Suppressor macrophage (primary cell): ENCODE results near the gene OR51F1.
"Not testable (repeated sequence)": the region's sequence is repeated elsewhere in the genome, so short reads cannot be mapped to it uniquely, and the experiment has no call there.

ENCODE experiments used
- DNase-seq, 4 experiments: peaks; one replicate each; pipeline ENCODE4 v3.0.0-alpha.2; 2020 to 2022
- total RNA-seq, 17 experiments: gene quantifications; one replicate each; lab custom pipeline; 2026; ENCODE audit warnings: mixed read lengths in 6 of 17, inconsistent platforms in 3 of 17; lab: John Stamatoyannopoulos, UW

The OR51F1 gene, protein sequence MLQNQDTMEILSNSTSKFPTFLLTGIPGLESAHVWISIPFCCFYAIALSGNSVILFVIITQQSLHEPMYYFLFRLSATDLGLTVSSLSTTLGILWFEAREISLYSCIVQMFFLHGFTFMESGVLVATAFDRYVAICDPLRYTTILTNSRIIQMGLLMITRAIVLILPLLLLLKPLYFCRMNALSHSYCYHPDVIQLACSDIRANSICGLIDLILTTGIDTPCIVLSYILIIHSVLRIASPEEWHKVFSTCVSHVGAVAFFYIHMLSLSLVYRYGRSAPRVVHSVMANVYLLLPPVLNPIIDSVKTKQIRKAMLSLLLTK
- total RNA-seq: 0 to 0.99 (median 0) reads per million in 17 experiments

DNA sequence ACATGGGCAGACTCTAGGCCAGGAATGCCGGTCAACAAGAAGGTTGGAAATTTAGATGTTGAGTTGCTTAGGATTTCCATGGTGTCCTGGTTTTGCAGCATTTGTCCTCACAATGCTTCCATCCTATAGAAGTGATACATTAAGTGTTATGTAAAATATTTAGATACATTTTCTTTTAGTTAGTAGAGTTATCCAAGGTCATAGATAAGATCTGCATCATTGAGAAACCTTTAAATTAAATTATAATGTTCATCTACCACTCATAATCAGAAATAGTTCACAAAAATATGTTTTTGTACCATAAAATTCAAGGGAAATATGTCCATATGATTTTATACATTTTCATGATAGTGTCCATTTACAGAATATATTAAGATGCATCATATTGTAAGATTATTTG, at the start of gene OR51F1:
TSS of gene OR51F1 (minus strand) at position 101 of the 400 bp plus-strand sequence. CDS start at position 101, 0 bp downstream.
- DNase-seq: no peak

DNA sequence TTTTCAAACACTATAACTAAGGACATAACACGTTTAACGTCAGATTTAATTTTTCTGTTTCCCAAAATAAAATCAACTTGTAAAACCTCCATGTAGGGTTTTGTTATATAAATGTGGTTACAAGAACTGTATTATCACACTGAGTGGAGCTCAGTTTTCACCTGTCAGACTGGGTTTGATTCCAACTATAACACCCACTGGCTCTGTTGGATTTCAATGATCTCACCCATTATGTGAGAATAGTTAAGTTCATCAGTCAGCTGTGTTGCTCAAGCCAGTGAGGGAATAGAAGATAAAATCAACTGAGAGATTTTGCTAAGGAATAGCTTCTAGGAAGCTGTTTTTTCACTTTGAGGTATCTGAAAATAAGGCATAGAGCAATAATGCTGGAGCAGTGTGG, 39.5 kb upstream of the OR51F1 start:
- no peak for DNase-seq

GRCh38 chr11:4808476-4808875, 38.7 kb upstream of the OR51F1 start:
- DNase-seq: no peak

GRCh38 chr11:4804280-4804679, 34.5 kb upstream of the OR51F1 start, which contains the start of gene OR52R1:
TSS of gene OR52R1 (minus strand) at chr11:4804380. CDS start at chr11:4804380, 0 bp downstream.
- DNase-seq: no peak

DNA sequence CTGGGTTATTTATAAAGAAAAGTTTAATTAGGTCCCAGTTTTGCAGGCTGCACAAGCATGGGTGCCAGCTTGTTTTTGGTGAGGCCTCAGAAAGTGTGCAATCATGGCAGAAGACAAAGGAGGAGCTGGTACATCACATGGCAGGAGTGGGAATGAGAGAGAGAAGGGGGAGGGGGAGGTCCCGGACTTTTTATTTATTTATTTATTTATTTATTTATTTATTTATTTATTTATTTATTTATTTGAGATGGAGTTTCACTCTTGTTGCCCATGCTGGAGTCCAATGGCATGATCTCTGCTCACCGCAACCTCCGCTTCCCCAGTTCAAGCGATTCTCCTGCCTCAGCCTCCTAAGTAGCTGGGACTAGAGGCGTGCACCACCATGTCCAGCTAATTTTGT, 31.6 kb upstream of the OR51F1 start:
- DNase-seq: not testable (repeated sequence)

DNA sequence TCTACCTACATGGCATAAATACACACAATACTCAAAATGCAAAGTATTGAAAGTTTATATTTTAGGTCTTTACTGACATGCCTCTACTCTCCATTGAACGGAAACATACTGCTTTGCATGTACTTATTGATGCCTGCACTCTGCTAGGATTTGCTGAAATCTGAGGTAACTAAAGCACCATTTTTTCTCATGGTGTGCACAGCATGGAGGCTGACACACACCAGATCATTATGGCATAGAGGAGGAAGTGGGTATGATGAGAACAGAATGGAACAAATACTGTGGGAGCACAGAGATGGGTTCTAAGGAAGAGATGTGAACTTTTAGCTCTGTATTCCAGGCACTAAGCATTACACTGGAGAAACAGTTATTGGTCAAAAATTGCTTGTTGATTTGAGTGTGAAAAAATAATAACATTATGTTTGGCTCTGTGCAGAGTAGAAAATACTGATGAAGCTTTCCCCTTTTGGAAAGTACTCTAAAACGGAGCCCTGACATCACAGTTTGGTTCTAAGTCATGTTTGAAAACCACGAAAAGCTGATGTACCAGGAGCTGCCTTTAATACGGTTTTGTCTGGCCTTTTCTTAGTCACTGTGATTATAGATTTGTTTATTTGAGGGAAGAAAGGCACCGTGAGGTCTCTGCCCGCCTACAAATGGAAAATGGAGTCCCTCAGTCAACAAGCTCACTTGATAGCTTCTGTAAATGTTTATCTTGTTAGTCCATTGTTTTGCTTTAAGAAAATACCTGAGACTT, 28.9 kb upstream of the OR51F1 start:
- no peak for DNase-seq

- peak in 1 of 4 experiments; percentile 0 for DNase-seq
These were observed 27.5 kb upstream of the OR51F1 start for GRCh38 chr11:4797206-4797605.

GRCh38 chr11:4782454-4782853, 12.7 kb upstream of the OR51F1 start:
- DNase-seq: no peak

- DNase-seq: no peak
These were observed 1.6 kb downstream of the OR51F1 start for GRCh38 chr11:4768094-4768493.

GRCh38 chr11:4766420-4767043, 3.2 kb downstream of the OR51F1 start:
- DNase-seq: no peak

GRCh38 chr11:4763096-4763495, 6.6 kb downstream of the OR51F1 start:
- no peak for DNase-seq

GRCh38 chr11:4751201-4751600, 18.5 kb downstream of the OR51F1 start:
- no peak for DNase-seq

- DNase-seq: no peak
These were observed 21.3 kb downstream of the OR51F1 start for GRCh38 chr11:4748438-4748837.

DNA sequence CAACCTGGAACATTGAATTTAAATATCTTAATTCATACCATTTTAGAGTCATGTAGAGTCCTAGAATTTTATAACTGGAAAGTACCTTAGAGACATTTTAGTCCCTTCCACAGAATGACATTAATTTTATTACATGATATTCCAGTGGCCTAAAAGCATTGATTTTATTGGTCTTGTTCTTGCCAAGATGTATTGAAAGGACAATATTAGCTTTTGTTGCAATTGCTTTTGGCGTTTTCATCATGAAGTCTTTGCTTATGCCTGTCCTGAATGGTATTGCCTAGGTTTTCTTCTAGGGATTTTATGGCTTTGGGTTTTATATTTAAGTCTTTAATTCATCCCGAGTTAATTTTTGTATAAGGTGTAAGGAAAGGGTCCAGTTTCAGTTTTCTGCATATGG, 29.0 kb downstream of the OR51F1 start:
- DNase-seq: no peak

GRCh38 chr11:4727171-4727570, 42.6 kb downstream of the OR51F1 start:
- DNase-seq: no peak

DNA sequence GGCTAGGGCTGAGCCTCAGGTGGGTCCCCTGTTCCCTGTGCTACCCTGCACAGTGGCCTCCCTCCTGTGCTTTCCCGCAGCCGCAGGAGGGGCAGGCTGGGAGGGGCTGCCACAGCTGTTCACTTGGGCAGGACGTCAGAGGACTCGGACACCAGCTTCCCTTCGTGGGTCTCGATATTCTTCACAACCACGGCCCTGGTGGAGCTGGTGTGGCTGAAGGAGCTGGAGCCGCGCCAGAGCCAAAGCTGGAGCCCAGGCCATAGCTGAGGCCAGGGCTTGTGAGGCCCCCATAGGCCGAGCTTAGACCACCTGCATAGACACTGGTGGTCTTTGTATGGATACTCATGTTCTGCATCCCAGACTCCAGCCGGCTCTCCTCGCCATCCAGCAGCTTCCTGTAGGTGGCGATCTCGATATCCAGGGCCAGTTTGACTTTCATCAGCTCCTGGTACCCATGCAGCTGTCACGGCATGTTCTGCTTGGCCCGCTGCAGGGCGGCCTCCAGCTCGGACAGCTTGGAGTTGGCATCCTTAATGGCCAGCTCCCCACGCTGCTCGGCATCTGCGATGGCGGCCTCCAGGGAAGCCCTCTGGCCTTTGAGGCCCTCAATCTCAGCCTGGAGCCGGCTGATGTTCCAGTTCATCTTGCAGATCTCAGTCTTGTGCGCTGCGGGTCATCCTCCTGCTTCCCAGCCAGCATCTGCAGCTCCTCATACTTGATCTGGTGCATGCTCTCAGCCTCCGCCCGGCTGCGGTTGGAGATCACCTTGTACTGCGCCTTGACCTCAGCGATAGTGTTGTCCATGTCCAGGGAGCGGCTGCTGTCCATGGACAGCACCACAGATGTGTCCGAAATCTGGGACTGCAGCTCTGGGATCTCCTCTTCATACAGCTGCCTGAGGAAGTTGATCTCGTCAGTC, 46.9 kb downstream of the OR51F1 start:
- not testable (repeated sequence) for DNase-seq
